GM23338 (cell line): ENCODE results near the gene GSTM1. TPM values are rescaled to one million over a fixed set of nuclear protein-coding genes. Genes with fewer than 3 reads are reported as not detected.

Experiments used
- ETS1 ChIP-seq: IDR thresholded peaks from 2 replicates; pipeline ENCODE4 v1.6.1; 2016; ENCODE audit warnings: antibody characterized with exemption
- EZH2 ChIP-seq: fragments of 200-600 bp; sonication (generic); IDR thresholded peaks from one replicate; pipeline ENCODE4 v1.8.0; 2017; ENCODE audit warnings: antibody characterized with exemption, mild to moderate bottlenecking, low read depth; ENCODE audit not compliant: unreplicated experiment
- EZH2phosphoT487 ChIP-seq: fragments of 200-600 bp; sonication (generic); IDR thresholded peaks from one replicate; pipeline ENCODE4 v1.8.1; 2018; ENCODE audit warnings: antibody characterized with exemption; ENCODE audit not compliant: unreplicated experiment
- NANOG ChIP-seq: IDR thresholded peaks from 2 replicates; pipeline ENCODE4 v1.6.1; 2016; ENCODE audit warnings: antibody characterized with exemption, borderline replicate concordance
- POLR2AphosphoS5 ChIP-seq: IDR thresholded peaks from 2 replicates; pipeline ENCODE4 v1.6.1; 2016; ENCODE audit warnings: antibody characterized with exemption, low read depth
- STAT1 ChIP-seq: IDR thresholded peaks from one replicate; pipeline ENCODE4 v1.6.1; 2016; ENCODE audit warnings: antibody characterized with exemption; ENCODE audit not compliant: unreplicated experiment
- ZNF114 ChIP-seq: fragments of 250-450 bp; sonication (Bioruptor Pico); IDR thresholded peaks from 2 replicates; pipeline ENCODE4 v1.5.0; 2020; ENCODE audit warnings: mild to moderate bottlenecking, moderate library complexity
- ZNF331 ChIP-seq: fragments of 250-450 bp; sonication (Bioruptor Pico); IDR thresholded peaks from 2 replicates; pipeline ENCODE4 v1.5.0; 2020; ENCODE audit warnings: low read depth, mild to moderate bottlenecking, moderate library complexity
- polyA plus RNA-seq: library from polyadenylated mRNA; unstranded; fragments of >200 nt; fragmentation: Nextera tagmentation; extraction: Ambion mirVana; gene quantifications from 2 replicates; pipeline ENCODE4 v1.2.1, GENCODE V29; 2016
- total RNA-seq: library from RNA; depleted of rRNA; stranded (reverse); fragments of >200 nt; shearing (Covaris generic); gene quantifications from 2 replicates; pipeline ENCODE4 v1.2.3, GENCODE V29; 2014
- TF ChIP-seq, protein P1 (sequence below): fragments of 250-450 bp; sonication (Bioruptor Pico); IDR thresholded peaks from 2 replicates; pipeline ENCODE4 v1.5.0; 2020; ENCODE audit warnings: mild to moderate bottlenecking, moderate library complexity
- TF ChIP-seq, protein P2 (sequence below), 2 experiments: fragments of 200-600 bp in 1 of 2; sonication (generic) in 1 of 2; conservative IDR thresholded peaks; 2 replicates each; pipeline versions ENCODE4 v1.5.1 to v1.6.1; 2016 to 2017; ENCODE audit warnings: antibody characterized with exemption in 2 of 2, low read depth in 2 of 2, mild to moderate bottlenecking in 2 of 2, moderate library complexity in 1 of 2

GSTM1 gene
- total and polyA plus RNA-seq, 2 experiments from 2014 or later, result not detected

DNA sequence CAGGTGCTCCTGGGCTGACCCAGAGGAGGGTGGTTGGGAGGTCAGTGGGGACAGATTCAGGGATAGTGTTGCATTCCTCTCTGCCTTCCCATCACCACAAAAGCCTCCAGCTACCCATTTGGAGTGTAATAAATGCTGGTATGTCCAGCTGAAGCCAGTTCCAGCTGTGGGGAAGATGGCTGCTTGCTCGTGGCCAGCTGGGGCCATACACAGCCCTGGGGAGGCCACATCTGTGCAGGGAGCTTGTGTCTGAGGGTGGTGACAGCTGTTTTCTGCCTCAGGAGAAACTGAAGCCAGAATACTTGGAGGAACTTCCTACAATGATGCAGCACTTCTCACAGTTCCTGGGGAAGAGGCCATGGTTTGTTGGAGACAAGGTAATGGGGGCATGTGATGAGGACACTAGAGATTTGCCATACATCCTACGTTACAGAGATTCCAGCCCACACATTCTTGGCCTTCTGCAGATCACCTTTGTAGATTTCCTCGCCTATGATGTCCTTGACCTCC, 29.0 kb upstream of the GSTM1 start (continued):
- TF ChIP-seq, protein P1, sequence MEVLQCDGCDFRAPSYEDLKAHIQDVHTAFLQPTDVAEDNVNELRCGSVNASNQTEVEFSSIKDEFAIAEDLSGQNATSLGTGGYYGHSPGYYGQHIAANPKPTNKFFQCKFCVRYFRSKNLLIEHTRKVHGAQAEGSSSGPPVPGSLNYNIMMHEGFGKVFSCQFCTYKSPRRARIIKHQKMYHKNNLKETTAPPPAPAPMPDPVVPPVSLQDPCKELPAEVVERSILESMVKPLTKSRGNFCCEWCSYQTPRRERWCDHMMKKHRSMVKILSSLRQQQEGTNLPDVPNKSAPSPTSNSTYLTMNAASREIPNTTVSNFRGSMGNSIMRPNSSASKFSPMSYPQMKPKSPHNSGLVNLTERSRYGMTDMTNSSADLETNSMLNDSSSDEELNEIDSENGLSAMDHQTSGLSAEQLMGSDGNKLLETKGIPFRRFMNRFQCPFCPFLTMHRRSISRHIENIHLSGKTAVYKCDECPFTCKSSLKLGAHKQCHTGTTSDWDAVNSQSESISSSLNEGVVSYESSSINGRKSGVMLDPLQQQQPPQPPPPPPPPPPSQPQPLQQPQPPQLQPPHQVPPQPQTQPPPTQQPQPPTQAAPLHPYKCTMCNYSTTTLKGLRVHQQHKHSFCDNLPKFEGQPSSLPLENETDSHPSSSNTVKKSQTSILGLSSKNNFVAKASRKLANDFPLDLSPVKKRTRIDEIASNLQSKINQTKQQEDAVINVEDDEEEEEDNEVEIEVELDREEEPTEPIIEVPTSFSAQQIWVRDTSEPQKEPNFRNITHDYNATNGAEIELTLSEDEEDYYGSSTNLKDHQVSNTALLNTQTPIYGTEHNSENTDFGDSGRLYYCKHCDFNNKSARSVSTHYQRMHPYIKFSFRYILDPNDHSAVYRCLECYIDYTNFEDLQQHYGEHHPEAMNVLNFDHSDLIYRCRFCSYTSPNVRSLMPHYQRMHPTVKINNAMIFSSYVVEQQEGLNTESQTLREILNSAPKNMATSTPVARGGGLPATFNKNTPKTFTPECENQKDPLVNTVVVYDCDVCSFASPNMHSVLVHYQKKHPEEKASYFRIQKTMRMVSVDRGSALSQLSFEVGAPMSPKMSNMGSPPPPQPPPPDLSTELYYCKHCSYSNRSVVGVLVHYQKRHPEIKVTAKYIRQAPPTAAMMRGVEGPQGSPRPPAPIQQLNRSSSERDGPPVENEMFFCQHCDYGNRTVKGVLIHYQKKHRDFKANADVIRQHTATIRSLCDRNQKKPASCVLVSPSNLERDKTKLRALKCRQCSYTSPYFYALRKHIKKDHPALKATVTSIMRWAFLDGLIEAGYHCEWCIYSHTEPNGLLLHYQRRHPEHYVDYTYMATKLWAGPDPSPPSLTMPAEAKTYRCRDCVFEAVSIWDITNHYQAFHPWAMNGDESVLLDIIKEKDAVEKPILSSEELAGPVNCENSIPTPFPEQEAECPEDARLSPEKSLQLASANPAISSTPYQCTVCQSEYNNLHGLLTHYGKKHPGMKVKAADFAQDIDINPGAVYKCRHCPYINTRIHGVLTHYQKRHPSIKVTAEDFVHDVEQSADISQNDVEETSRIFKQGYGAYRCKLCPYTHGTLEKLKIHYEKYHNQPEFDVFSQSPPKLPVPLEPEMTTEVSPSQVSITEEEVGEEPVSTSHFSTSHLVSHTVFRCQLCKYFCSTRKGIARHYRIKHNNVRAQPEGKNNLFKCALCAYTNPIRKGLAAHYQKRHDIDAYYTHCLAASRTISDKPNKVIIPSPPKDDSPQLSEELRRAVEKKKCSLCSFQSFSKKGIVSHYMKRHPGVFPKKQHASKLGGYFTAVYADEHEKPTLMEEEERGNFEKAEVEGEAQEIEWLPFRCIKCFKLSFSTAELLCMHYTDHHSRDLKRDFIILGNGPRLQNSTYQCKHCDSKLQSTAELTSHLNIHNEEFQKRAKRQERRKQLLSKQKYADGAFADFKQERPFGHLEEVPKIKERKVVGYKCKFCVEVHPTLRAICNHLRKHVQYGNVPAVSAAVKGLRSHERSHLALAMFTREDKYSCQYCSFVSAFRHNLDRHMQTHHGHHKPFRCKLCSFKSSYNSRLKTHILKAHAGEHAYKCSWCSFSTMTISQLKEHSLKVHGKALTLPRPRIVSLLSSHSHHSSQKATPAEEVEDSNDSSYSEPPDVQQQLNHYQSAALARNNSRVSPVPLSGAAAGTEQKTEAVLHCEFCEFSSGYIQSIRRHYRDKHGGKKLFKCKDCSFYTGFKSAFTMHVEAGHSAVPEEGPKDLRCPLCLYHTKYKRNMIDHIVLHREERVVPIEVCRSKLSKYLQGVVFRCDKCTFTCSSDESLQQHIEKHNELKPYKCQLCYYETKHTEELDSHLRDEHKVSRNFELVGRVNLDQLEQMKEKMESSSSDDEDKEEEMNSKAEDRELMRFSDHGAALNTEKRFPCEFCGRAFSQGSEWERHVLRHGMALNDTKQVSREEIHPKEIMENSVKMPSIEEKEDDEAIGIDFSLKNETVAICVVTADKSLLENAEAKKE (CRISPR knock-in tag), result no peak
- TF ChIP-seq STAT1 (no peak), NANOG (no peak), EZH2phosphoT487 (no peak), EZH2 (no peak), ETS1 (no peak), ZNF114 (CRISPR knock-in tag) (no peak), ZNF331 (CRISPR knock-in tag) (no peak), POLR2AphosphoS5 (no peak)
- TF ChIP-seq, protein P2, sequence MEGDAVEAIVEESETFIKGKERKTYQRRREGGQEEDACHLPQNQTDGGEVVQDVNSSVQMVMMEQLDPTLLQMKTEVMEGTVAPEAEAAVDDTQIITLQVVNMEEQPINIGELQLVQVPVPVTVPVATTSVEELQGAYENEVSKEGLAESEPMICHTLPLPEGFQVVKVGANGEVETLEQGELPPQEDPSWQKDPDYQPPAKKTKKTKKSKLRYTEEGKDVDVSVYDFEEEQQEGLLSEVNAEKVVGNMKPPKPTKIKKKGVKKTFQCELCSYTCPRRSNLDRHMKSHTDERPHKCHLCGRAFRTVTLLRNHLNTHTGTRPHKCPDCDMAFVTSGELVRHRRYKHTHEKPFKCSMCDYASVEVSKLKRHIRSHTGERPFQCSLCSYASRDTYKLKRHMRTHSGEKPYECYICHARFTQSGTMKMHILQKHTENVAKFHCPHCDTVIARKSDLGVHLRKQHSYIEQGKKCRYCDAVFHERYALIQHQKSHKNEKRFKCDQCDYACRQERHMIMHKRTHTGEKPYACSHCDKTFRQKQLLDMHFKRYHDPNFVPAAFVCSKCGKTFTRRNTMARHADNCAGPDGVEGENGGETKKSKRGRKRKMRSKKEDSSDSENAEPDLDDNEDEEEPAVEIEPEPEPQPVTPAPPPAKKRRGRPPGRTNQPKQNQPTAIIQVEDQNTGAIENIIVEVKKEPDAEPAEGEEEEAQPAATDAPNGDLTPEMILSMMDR (conservative IDR thresholded peaks at IDR 0.05; ENCODE audit: low read depth in 2 of 2), result no peak
